ENCODE results near the gene CDH5. TPM values are rescaled to one million over a fixed set of nuclear protein-coding genes. Genes with fewer than 3 reads are reported as not detected.

Gene CDH5
- total and polyA plus RNA-seq, 2 of the 13 experiments (the other 11 are each of a cell fraction or from before 2014, with no cell fraction given): 0.71 to 1.1 TPM

DNA sequence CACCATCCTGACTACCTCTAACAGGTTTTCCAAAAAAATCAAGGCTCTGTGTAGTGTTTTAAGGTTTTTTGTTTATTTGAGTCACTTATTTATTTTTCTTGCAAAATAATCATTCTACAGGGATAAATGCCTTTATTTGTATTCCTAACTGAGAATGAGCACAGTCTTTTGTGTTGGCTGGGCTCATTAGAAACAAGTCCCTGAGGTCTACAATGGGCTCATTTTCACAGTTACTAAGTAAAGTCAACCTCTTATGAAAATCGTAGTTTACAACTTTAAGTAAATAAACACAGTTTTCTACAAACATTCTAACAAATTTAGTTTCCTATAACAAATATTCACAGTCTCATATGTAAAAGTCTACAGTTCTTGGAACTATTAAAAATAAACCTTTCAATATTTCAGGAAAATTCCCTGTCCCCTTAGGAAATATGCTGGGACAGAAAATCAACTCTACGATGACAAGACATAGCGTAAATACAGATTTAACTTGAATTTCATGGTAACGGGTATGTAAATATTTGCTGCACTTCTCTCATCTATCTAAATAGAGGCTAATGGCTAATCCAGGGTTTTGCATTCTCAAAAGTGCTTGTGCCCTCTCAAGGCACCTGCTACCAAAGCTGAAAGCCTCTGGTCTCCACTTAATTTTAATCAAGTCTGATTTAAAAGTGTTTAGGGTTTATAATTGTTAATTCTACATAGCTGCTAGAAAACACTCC is 31.5 kb upstream of the CDH5 start:
- WGBS (ENCODE audit: low lambda C conversion rate): 22% methylated on average over 4 of the region's 4 CpGs
- ChIA-PET CTCF (ENCODE audit: low intra/inter-chr PET ratio, low total read pairs) (no interaction called here), POLR2A (no interaction called here)
- no peak overlapping the region for H3K4me2 ChIP-seq (ENCODE audit: low read depth, low read length)
- intact Hi-C loops (cut with micrococcal nuclease; ENCODE audit: unreplicated experiment): no loop called here
- no peaks in the 10 kb centered on the region; the same call in 1 of the 2 replicates for H3K4me1 ChIP-seq (ENCODE audit: insufficient read depth, low read length)
- H3K9me3 ChIP-seq (ENCODE audit: low read length): no peaks in the 10 kb centered on the region
- no peak overlapping the region for H3K27ac ChIP-seq (ENCODE audit: extremely low read length, insufficient read depth, low read length)
- FAIRE-seq (no peak), DNase-seq (ENCODE audit: low spot score) (no peak), ATAC-seq (no peak)
- H3K36me3 ChIP-seq (replicated peaks in 1 of 2; ENCODE audit: control insufficient read depth in 1 of 2, insufficient read depth in 2 of 2, low read length in 2 of 2): no peaks in the 10 kb centered on the region
- in situ Hi-C loops (cut with HindIII; ENCODE audit: extremely low pct_ligation_motif_present, low pct_unique_long_range_greater_than_20kb): no loop called here
- no TSS peak for BruUV-seq (replicated peaks)
- TF ChIP-seq GFI1 (CRISPR knock-in tag; IDR thresholded peaks at IDR 0.05; ENCODE audit: borderline replicate concordance) (no peak), ARNTL (CRISPR knock-in tag; IDR thresholded peaks at IDR 0.05) (no peak), CEBPG (CRISPR knock-in tag; IDR thresholded peaks at IDR 0.05) (no peak), ASH2L (IDR thresholded peaks at IDR 0.05; ENCODE audit: insufficient read length, low read depth, low read length) (no peak), KAT2B (IDR thresholded peaks at IDR 0.05; ENCODE audit: borderline replicate concordance, low read depth, low read length) (no peak), HOXD1 (CRISPR knock-in tag; IDR thresholded peaks at IDR 0.05) (no peak), ZNF703 (CRISPR knock-in tag; IDR thresholded peaks at IDR 0.05; ENCODE audit: borderline replicate concordance) (no peak), ZNF282 (IDR thresholded peaks at IDR 0.05; ENCODE audit: partially characterized antibody) (no peak), RARA (CRISPR knock-in tag; IDR thresholded peaks at IDR 0.05) (no peak), RCOR2 (CRISPR knock-in tag; IDR thresholded peaks at IDR 0.05) (no peak), ZNF333 (CRISPR knock-in tag; IDR thresholded peaks at IDR 0.05; ENCODE audit: borderline replicate concordance) (no peak), PRPF4 (IDR thresholded peaks at IDR 0.05; ENCODE audit: low read depth, low read length, poor library complexity, severe bottlenecking) (no peak), ZNF24 (IDR thresholded peaks at IDR 0.05) (no peak), ZKSCAN8 (CRISPR knock-in tag; IDR thresholded peaks at IDR 0.05; ENCODE audit: borderline replicate concordance) (no peak), ZNF530 (CRISPR knock-in tag; IDR thresholded peaks at IDR 0.05; ENCODE audit: low read depth) (no peak), POGK (CRISPR knock-in tag; conservative IDR thresholded peaks at IDR 0.05) (no peak)
- H3K27me3 ChIP-seq (ENCODE audit: control insufficient read depth in 1 of 2, insufficient read depth in 2 of 2, low read length in 2 of 2): peaks cover 6 to 43% of the 10 kb centered on the region in 2 experiments; a peak in 3 of 5 replicates
- no peak overlapping the region for H3K4me3 ChIP-seq (replicated peaks in 1 of 3; ENCODE audit: insufficient read depth in 1 of 3, low read depth in 2 of 3, low read length in 3 of 3)
- no peak overlapping the region for H2AFZ ChIP-seq (ENCODE audit: low read length)
- H3K9ac ChIP-seq (ENCODE audit: insufficient read depth, low read depth, low read length): no peak overlapping the region
- no peaks in the 10 kb centered on the region for H4K20me1 ChIP-seq (ENCODE audit: insufficient read depth, low read length)
- H3K79me2 ChIP-seq (ENCODE audit: insufficient read depth, low read length): no peaks in the 10 kb centered on the region

Measured in HepG2 (cell line).